T-cell (primary cell): ENCODE data around the gene ELOVL3. TPM values are rescaled to one million over a fixed set of nuclear protein-coding genes. Genes with fewer than 3 reads are reported as not detected.
"Not testable (repeated sequence)": the region's sequence is repeated elsewhere in the genome, so short reads cannot be mapped to it uniquely, and the experiment has no call there.

ENCODE experiments used
- ATAC-seq, 4 experiments: fragments of 200-7000 bp in 3 of 4; fragments of 150-1000 bp in 1 of 4; cut with Tn5 transposase; replicated peaks in 1 of 4; 1 replicate in 3 of 4; 2 replicates in 1 of 4; pipeline ENCODE4 v1.10.0; 2021; ENCODE audit warnings: moderate library complexity in 3 of 4, mild to moderate bottlenecking in 2 of 4, moderate number of reproducible peaks in 1 of 4
- CTCF ChIA-PET, 2 donors: fragments of 300-600 bp; sonication (Branson Sonifier 250); formaldehyde crosslinking; loops; one replicate each; lab custom pipeline; 2022; ENCODE audit warnings: antibody characterized with exemption in 2 of 2; lab: Charles Lee
- POLR2A ChIA-PET, 2 donors: fragments of 300-600 bp; sonication (Branson Sonifier 250); formaldehyde crosslinking; loops; one replicate each; lab custom pipeline; 2022; ENCODE audit warnings: antibody characterized with exemption in 2 of 2; lab: Charles Lee
- DNase-seq, 35 experiments: peaks; one replicate each; pipeline versions ENCODE4 v3.0.0 to v3.0.0-alpha.2; 2013 to 2023
- H3K27ac ChIP-seq: one replicate; pipeline ENCODE4 v1.5.1; 2013; ENCODE audit warnings: low read length
- H3K27me3 ChIP-seq, 2 experiments: replicated peaks in 1 of 2; 1 replicate in 1 of 2; 2 replicates in 1 of 2; pipeline versions ENCODE4 v1.6.1 to v1.7.0; 2013; ENCODE audit warnings: low read length in 1 of 2, mixed read lengths in 1 of 2; ENCODE audit not compliant: control insufficient read depth in 2 of 2, insufficient read depth in 2 of 2; ENCODE audit errors: extremely low read depth in 1 of 2
- H3K36me3 ChIP-seq, 2 donors: 1 replicate in 1 of 2; 2 replicates in 1 of 2; pipeline versions ENCODE4 v1.6.1 to v1.7.0; 2013; ENCODE audit warnings: low read length in 1 of 2; ENCODE audit not compliant: control insufficient read depth in 2 of 2, insufficient read depth in 1 of 2; ENCODE audit errors: extremely low read depth in 1 of 2
- H3K4me1 ChIP-seq, 2 experiments: 1 replicate in 1 of 2; 2 replicates in 1 of 2; pipeline versions ENCODE4 v1.6.1 to v1.7.0; 2013; ENCODE audit warnings: low read length in 2 of 2, mixed read lengths in 1 of 2; ENCODE audit not compliant: insufficient read depth in 2 of 2, control insufficient read depth in 1 of 2; ENCODE audit errors: extremely low read depth in 1 of 2
- H3K4me3 ChIP-seq, 2 donors: 1 replicate in 1 of 2; 2 replicates in 1 of 2; pipeline versions ENCODE4 v1.5.1 to v1.7.0; 2013; ENCODE audit warnings: mild to moderate bottlenecking in 2 of 2, low read length in 1 of 2, moderate library complexity in 1 of 2; ENCODE audit not compliant: control insufficient read depth in 1 of 2; ENCODE audit errors: extremely low read depth in 1 of 2
- H3K9me3 ChIP-seq: 2 replicates; pipeline ENCODE4 v1.7.0; 2013
- H3K27ac Mint-ChIP-seq, 2 donors: one replicate each; pipeline ENCODE4 v1.8.0; 2020 to 2021; ENCODE audit warnings: mild to moderate bottlenecking in 2 of 2, mixed read lengths in 2 of 2
- H3K27me3 Mint-ChIP-seq, 2 donors: one replicate each; pipeline ENCODE4 v1.8.0; 2021 to 2022; ENCODE audit warnings: mixed read lengths in 2 of 2
- H3K36me3 Mint-ChIP-seq: one replicate; pipeline ENCODE4 v1.8.0; 2021; ENCODE audit warnings: mixed read lengths
- H3K4me1 Mint-ChIP-seq, 3 donors: one replicate each; pipeline ENCODE4 v1.8.0; 2020 to 2022; ENCODE audit warnings: mixed read lengths in 3 of 3, mild to moderate bottlenecking in 1 of 3
- H3K4me3 Mint-ChIP-seq, 3 donors: one replicate each; pipeline ENCODE4 v1.8.0; 2020 to 2022; ENCODE audit warnings: mild to moderate bottlenecking in 3 of 3, mixed read lengths in 3 of 3, moderate library complexity in 3 of 3
- H3K9me3 Mint-ChIP-seq, 3 donors: one replicate each; pipeline ENCODE4 v1.8.0; 2020 to 2022; ENCODE audit warnings: mixed read lengths in 3 of 3
- WGBS: methylation state at CpG from one replicate; pipeline ENCODE4 v1.1.5; 2013; ENCODE audit warnings: missing lambda C conversion rate; ENCODE audit not compliant: insufficient coverage; 5-methylcytosine and 5-hydroxymethylcytosine counted together
- total RNA-seq, 35 experiments: library from RNA in 6 of 35; stranded (reverse) in 6 of 35; fragments of 120-200 nt in 1 of 35; gene quantifications; one replicate each; pipeline versions ENCODE4 v1.2.1 to v1.2.4 and lab custom pipeline; 2013 to 2026

The ELOVL3 gene
- total RNA-seq, 5 donors from 2014 or later (not counting 1 experiment from before 2014, with no cell fraction given), result not detected

DNA sequence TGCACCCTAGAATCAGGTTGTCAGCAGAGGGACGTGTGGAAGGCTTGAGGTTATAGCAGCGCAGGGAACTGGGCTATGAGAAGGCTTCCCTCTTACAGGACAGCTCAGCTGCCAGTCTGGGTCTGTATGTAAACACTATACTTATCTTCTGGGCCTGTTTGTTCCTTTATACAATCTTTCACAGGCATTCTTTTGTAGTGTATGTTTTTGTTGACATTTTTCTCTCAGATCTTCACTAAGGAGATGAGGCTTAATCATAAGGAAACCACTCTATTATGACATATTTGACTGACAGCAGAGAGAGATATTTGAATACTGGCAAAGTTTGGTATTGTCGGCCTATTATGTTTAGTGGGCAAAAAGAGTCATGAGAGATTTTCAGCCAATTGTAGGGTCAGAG lies 20.2 kb downstream of the ELOVL3 start:
- Mint-ChIP-seq H3K27me3 (peaks cover 13 to 19% of the 10 kb centered on the region in 2 donors), H3K4me1 (peaks cover 43 to 61% (median 51%) of the 10 kb centered on the region in 3 donors)

DNA sequence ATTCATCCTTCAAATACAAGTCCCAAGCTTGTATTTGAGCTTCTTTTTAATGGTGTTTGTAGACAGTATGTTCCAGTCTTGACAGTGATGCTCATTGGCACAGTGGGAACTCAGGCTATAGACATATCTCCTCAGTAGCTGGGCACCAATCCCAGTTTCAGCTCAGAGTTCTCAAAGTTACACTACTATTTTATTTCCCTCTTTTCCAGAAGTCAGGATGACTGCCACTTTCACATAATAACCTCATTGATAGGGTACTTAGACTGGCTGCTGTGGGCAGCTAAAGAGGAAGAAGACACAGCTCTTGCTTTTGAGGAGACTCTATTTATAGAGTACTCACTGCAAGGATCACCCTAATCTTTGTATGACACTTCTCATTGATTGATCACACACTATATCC lies 21.6 kb downstream of the ELOVL3 start:
- ChIA-PET CTCF (interaction anchor here in 1 of 2 donors (0.5 to 3.3 kb wide), 2 partner anchors 17 to 645 kb away, joined by 3 to 31 read pairs; no protein-coding TSS in a partner anchor), POLR2A (interaction anchor here (0.6 to 1.1 kb wide), 7 partner anchors 10 to 902 kb away, joined by 3 to 8 read pairs (median 4); no protein-coding TSS in a partner anchor)
- Mint-ChIP-seq H3K36me3 (peaks cover 5% of the 10 kb centered on the region), H3K4me1 (peaks cover 34 to 55% (median 44%) of the 10 kb centered on the region in 3 donors), H3K4me3 (peak overlapping the region; percentile 94 to 98 (median 97)), H3K9me3 (no peaks in the 10 kb centered on the region), H3K27ac (no peak overlapping the region), H3K27me3 (peaks cover 5 to 6% of the 10 kb centered on the region in 2 donors)
- Histone ChIP-seq H3K36me3 (no peaks in the 10 kb centered on the region), H3K9me3 (no peaks in the 10 kb centered on the region), H3K27ac (no peak overlapping the region), H3K4me3 (no peak overlapping the region), H3K27me3 (peaks cover 0 to 6% of the 10 kb centered on the region in 2 experiments), H3K4me1 (peaks cover 19 to 23% of the 10 kb centered on the region in 2 experiments)
- no peak for DNase-seq
- ATAC-seq, result no peak

More for the DNA sequence above, 20.2 kb downstream of the ELOVL3 start:
- Mint-ChIP-seq H3K36me3 (peaks cover 5% of the 10 kb centered on the region), H3K9me3 (no peaks in the 10 kb centered on the region), H3K4me3 (peak overlapping the region; percentile 94 to 98 (median 97)), H3K27ac (peak overlapping the region; percentile 50 to 89)
- Histone ChIP-seq H3K4me3 (peak overlapping the region; percentile 71 to 93), H3K27ac (peak overlapping the region; percentile 63), H3K9me3 (no peaks in the 10 kb centered on the region), H3K36me3 (no peaks in the 10 kb centered on the region), H3K27me3 (peaks cover 2 to 19% of the 10 kb centered on the region in 2 experiments), H3K4me1 (peaks cover 24 to 35% of the 10 kb centered on the region in 2 experiments)
- no peak for ATAC-seq
- CTCF ChIA-PET, result interaction anchor here (1.0 to 2.0 kb wide), 3 partner anchors 103 to 258 kb away, joined by 3 to 12 read pairs (median 5); partner anchors contain the start of gene SUFU (in 1 of the 2)
- no peak for DNase-seq
- POLR2A ChIA-PET, result interaction anchor here in 1 of 2 donors (0.6 kb wide), 1 partner anchor 182 kb away, joined by 3 read pairs; no protein-coding TSS in a partner anchor
- 67% methylated on average over 1 of the region's 3 CpGs for WGBS

DNA sequence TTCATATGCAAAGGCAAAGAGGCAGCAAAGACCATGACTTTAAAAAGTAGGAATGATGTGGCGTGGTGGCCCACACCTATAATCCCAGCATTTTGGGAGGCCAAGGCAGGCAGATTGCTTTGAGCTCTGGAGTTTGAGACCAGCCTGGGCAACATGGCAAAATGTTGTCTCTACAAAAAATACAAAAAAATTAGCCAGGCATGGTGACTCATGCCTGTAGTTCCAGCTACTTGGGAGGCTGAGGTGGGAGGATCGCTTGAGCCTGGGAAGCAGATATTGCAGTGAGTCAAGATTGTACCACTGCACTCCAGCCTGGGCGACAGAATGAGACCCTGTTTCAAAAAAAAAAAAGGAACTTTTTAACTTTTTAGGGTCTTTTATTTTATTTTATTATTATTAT lies 26.4 kb downstream of the ELOVL3 start:
- WGBS, result no CpG with 5 or more reads among the region's 3 CpGs
- DNase-seq, POLR2A ChIA-PET, H3K4me1 ChIP-seq, H3K9me3 Mint-ChIP-seq, ATAC-seq, H3K27ac ChIP-seq, H3K36me3 ChIP-seq, H3K27me3 ChIP-seq, H3K27me3 Mint-ChIP-seq, H3K4me3 Mint-ChIP-seq, H3K27ac Mint-ChIP-seq, H3K9me3 ChIP-seq, H3K4me3 ChIP-seq: not testable (repeated sequence)
- CTCF ChIA-PET, result interaction anchor here (0.7 to 2.0 kb wide), 4 partner anchors 14 to 61 kb away, joined by 3 to 6 read pairs (median 3); no protein-coding TSS in a partner anchor
- Mint-ChIP-seq H3K4me1 (peaks cover 22 to 47% (median 47%) of the 10 kb centered on the region in 3 donors), H3K36me3 (peaks cover 12% of the 10 kb centered on the region)

DNA sequence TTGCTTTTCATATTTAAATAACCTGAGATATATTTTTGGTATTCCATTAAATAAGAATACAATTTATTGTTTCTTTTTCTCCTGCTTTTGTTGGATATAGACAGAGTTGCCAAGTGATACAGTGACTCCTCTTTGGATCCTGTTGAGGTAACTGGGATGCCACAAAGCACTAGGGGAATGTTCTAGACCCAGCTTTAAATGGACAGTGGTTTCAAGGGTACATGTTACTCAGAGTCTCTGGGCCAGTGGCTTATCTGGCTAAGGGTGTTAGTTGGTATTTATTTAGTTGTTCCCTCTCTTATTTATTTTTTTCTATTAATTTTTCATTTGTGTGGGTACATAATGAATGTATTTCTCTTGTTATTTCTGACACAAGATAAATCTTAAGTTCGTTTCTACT lies 28.3 kb downstream of the ELOVL3 start:
- DNase-seq (no peak), ATAC-seq (no peak)
- H3K27me3 Mint-ChIP-seq, result no peaks in the 10 kb centered on the region
- H3K4me1 Mint-ChIP-seq, result peaks cover 17 to 32% (median 30%) of the 10 kb centered on the region in 3 donors
- no CpG with 5 or more reads among the region's 1 CpG for WGBS
- no peaks in the 10 kb centered on the region for H3K4me1 ChIP-seq
- H3K4me3 ChIP-seq, result no peak overlapping the region
- H3K4me3 Mint-ChIP-seq, result no peak overlapping the region
- H3K9me3 ChIP-seq, result no peaks in the 10 kb centered on the region
- no peaks in the 10 kb centered on the region for H3K9me3 Mint-ChIP-seq
- H3K27ac ChIP-seq, result no peak overlapping the region
- peaks cover 9% of the 10 kb centered on the region for H3K36me3 Mint-ChIP-seq
- no peaks in the 10 kb centered on the region for H3K27me3 ChIP-seq
- peaks cover 0 to 10% of the 10 kb centered on the region in 2 donors for H3K36me3 ChIP-seq
- no peak overlapping the region for H3K27ac Mint-ChIP-seq
- CTCF ChIA-PET, result no interaction called here
- POLR2A ChIA-PET, result interaction anchor here in 1 of 2 donors (0.5 to 0.6 kb wide), 2 partner anchors 59 to 97 kb away, joined by 3 read pairs; no protein-coding TSS in a partner anchor

DNA sequence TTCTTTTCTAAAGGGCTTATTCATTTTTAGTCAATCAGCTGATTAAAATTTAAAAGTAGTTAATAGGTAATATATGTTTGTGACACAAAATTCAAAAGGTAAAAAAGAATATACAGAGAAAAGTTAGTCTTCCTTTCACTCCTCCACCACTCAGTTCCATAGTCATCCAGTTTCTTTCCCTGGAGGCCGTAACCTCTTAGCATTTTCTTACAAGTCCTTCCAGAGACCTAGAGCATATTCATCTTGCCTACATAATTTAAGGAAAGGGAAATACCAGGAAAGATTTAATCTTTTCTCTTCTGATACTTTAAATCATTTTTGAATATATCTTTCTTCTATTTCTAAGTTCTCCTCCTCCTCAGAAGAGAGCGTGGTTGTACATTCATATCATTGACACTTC lies 29.3 kb downstream of the ELOVL3 start:
- no CpG with 5 or more reads among the region's 2 CpGs for WGBS
- H3K36me3 Mint-ChIP-seq, result peaks cover 15% of the 10 kb centered on the region
- H3K4me1 Mint-ChIP-seq, result peaks cover 22 to 30% (median 29%) of the 10 kb centered on the region in 3 donors
- CTCF ChIA-PET, result no interaction called here
- no peak overlapping the region for H3K27ac Mint-ChIP-seq
- Histone ChIP-seq H3K27ac (no peak overlapping the region), H3K4me3 (no peak overlapping the region), H3K4me1 (no peaks in the 10 kb centered on the region), H3K9me3 (no peaks in the 10 kb centered on the region), H3K36me3 (peaks cover 0 to 20% of the 10 kb centered on the region in 2 donors), H3K27me3 (no peaks in the 10 kb centered on the region)
- ATAC-seq (no peak), DNase-seq (no peak)
- no peaks in the 10 kb centered on the region for H3K9me3 Mint-ChIP-seq
- H3K27me3 Mint-ChIP-seq, result no peaks in the 10 kb centered on the region
- POLR2A ChIA-PET, result no interaction called here
- H3K4me3 Mint-ChIP-seq, result no peak overlapping the region

DNA sequence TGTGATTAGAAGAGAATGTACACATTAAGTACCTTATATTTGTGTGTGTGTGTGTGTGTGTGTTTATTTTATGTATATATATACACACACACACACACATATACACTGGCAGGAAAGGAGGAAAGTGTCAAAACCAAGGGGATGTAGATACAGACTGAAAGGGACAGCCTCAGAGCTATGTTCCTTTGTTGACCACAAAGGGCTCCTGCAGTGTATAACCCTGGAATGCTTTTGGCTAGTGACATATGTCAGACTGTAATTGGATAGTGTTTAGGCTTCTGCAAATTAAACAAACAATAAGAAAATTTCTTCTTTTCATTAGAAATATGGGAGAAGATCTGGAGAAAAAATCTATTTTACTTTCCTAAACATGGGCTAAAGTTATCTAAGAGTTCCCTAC lies 35.1 kb downstream of the ELOVL3 start:
- H3K27me3 ChIP-seq, result no peaks in the 10 kb centered on the region
- DNase-seq, result no peak
- peaks cover 0 to 2% of the 10 kb centered on the region in 2 experiments for H3K4me1 ChIP-seq
- Mint-ChIP-seq H3K4me3 (no peak overlapping the region), H3K36me3 (peaks cover 46% of the 10 kb centered on the region), H3K27ac (no peak overlapping the region), H3K27me3 (no peaks in the 10 kb centered on the region), H3K9me3 (no peaks in the 10 kb centered on the region), H3K4me1 (peaks cover 31 to 40% (median 38%) of the 10 kb centered on the region in 3 donors)
- ChIA-PET CTCF (interaction anchor here in 1 of 2 donors (0.6 kb wide), 1 partner anchor 284 kb away, joined by 4 read pairs; no protein-coding TSS in a partner anchor), POLR2A (no interaction called here)
- no peak overlapping the region for H3K4me3 ChIP-seq
- H3K27ac ChIP-seq, result no peak overlapping the region
- no peaks in the 10 kb centered on the region for H3K9me3 ChIP-seq
- H3K36me3 ChIP-seq, result peaks cover 0 to 43% of the 10 kb centered on the region in 2 donors
- ATAC-seq, result no peak
